ENCODE data around the gene FAM9A.
"Not testable (repeated sequence)": the region's sequence is repeated elsewhere in the genome, so short reads cannot be mapped to it uniquely, and the experiment has no call there.

FAM9A gene

DNA sequence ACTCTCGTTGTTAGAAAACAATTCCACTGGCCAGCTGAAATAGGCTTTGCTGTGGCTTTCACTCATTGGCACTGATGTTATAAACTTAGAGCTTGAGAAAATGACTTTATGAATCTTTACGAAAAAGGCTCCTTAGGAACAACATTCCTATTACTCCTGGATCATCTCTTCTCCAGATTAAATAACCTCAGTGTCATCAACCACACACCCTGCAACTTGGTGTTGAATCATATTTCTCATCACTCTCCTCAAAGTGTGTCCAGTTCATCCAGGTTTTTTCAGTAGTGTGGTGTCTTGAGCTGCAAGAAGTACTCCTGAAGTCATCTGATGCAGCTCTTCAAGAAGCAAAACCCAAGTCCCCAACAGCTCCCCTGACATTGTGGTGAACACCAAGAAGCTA lies 41.2 kb downstream of the FAM9A start:
- Histone ChIP-seq H3K36me3 (ENCODE audit: insufficient read depth, low read length) (no peaks in the 10 kb centered on the region), H3K9ac (ENCODE audit: low read depth, low read length) (no peak overlapping the region), H3K79me2 (ENCODE audit: insufficient read depth, low read length) (no peaks in the 10 kb centered on the region), H3K9me3 (ENCODE audit: insufficient read depth, low read length, severe bottlenecking) (no peaks in the 10 kb centered on the region), H3K27me3 (ENCODE audit: insufficient read depth, low read length, poor library complexity) (no peaks in the 10 kb centered on the region), H4K20me1 (ENCODE audit: insufficient read depth, low read length) (no peaks in the 10 kb centered on the region), H3K27ac (ENCODE audit: low read length) (no peak overlapping the region), H3K4me3 (ENCODE audit: low read depth in 1 of 2, low read length in 2 of 2) (no peak overlapping the region), H3K4me2 (ENCODE audit: insufficient read depth, low read length) (no peak overlapping the region), H2AFZ (ENCODE audit: low read depth, low read length) (no peak overlapping the region), H3K4me1 (ENCODE audit: insufficient read depth, low read length) (no peaks in the 10 kb centered on the region)
- DNase-seq (no peak), ATAC-seq (ENCODE audit: insufficient read depth, low read depth) (no peak)
- no peak for TF ChIP-seq EZH2 (IDR thresholded peaks at IDR 0.05; ENCODE audit: borderline replicate concordance, low read depth, low read length, severe bottlenecking)
- no peak for TF ChIP-seq CTCF (IDR thresholded peaks at IDR 0.05; ENCODE audit: borderline replicate concordance, extremely low read depth, low read length, poor library complexity, severe bottlenecking)

DNA sequence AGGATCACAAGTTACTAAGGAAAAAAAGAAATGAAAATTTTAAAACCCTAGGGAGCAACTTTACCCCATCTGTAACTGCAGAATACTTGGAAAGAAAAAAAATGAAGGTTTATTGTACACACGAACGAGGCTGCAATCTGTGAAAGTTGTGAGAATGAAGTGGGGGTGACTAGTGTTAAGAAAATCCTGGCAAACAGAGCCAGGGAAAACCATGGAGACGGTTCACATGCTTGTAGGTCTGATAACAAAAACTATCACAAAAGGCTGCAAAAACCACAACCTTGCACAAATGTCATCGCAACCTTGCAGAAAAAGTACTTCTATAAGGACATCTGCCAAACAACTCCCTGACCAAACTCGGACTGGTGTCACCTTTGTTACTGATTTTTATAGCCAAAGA lies 42.5 kb downstream of the FAM9A start:
- H3K36me3 ChIP-seq (ENCODE audit: insufficient read depth, low read length); H3K4me1 ChIP-seq (ENCODE audit: insufficient read depth, low read length); H3K27ac ChIP-seq (ENCODE audit: low read length); H3K27me3 ChIP-seq (ENCODE audit: insufficient read depth, low read length, poor library complexity); H3K9me3 ChIP-seq (ENCODE audit: insufficient read depth, low read length, severe bottlenecking); ATAC-seq (ENCODE audit: insufficient read depth, low read depth); H3K4me2 ChIP-seq (ENCODE audit: insufficient read depth, low read length); H3K4me3 ChIP-seq (ENCODE audit: low read depth in 1 of 2, low read length in 2 of 2); DNase-seq; H3K79me2 ChIP-seq (ENCODE audit: insufficient read depth, low read length); H4K20me1 ChIP-seq (ENCODE audit: insufficient read depth, low read length); H2AFZ ChIP-seq (ENCODE audit: low read depth, low read length); H3K9ac ChIP-seq (ENCODE audit: low read depth, low read length): not testable (repeated sequence)

- H3K27ac ChIP-seq (ENCODE audit: low read length); H3K27me3 ChIP-seq (ENCODE audit: insufficient read depth, low read length, poor library complexity); H3K4me1 ChIP-seq (ENCODE audit: insufficient read depth, low read length); ATAC-seq (ENCODE audit: insufficient read depth, low read depth); H2AFZ ChIP-seq (ENCODE audit: low read depth, low read length); H3K9me3 ChIP-seq (ENCODE audit: insufficient read depth, low read length, severe bottlenecking); H3K36me3 ChIP-seq (ENCODE audit: insufficient read depth, low read length); H3K4me2 ChIP-seq (ENCODE audit: insufficient read depth, low read length); H3K9ac ChIP-seq (ENCODE audit: low read depth, low read length); H3K4me3 ChIP-seq (ENCODE audit: low read depth in 1 of 2, low read length in 2 of 2); H3K79me2 ChIP-seq (ENCODE audit: insufficient read depth, low read length); DNase-seq; H4K20me1 ChIP-seq (ENCODE audit: insufficient read depth, low read length): not testable (repeated sequence)
These were observed 43.4 kb downstream of the FAM9A start for GRCh38 chrX:8757609-8758389.

DNA sequence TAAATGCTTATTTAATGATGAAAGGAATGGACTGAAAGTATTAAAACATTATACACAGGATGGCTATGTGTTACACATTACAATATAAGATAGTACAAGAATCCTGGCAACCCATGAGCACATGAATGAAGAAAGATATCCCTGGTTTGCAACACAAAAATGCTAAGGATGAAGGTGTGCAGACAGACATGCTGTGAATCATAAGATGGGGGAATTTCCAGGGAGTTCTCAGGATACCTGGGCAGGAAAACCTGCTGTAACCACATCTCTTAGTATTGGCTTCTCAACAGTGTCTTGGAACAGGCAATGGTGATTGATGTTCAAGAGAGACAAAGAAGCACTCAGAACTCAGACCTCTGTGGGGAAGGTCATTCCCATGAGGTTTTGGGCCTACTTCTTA lies 45.4 kb downstream of the FAM9A start:
- H2AFZ ChIP-seq (ENCODE audit: low read depth, low read length) = no peak overlapping the region
- ATAC-seq (ENCODE audit: insufficient read depth, low read depth) = no peak
- no peaks in the 10 kb centered on the region for H3K4me1 ChIP-seq (ENCODE audit: insufficient read depth, low read length)

More for the DNA sequence above, 45.4 kb downstream of the FAM9A start:
- H3K9me3 ChIP-seq (ENCODE audit: insufficient read depth, low read length, severe bottlenecking) = no peaks in the 10 kb centered on the region
- H3K27me3 ChIP-seq (ENCODE audit: insufficient read depth, low read length, poor library complexity) = peaks cover 3% of the 10 kb centered on the region
- H3K27ac ChIP-seq (ENCODE audit: low read length) = no peak overlapping the region
- no peak for DNase-seq
- H3K4me2 ChIP-seq (ENCODE audit: insufficient read depth, low read length) = no peak overlapping the region
- no peaks in the 10 kb centered on the region for H3K36me3 ChIP-seq (ENCODE audit: insufficient read depth, low read length)
- no peak overlapping the region for H3K4me3 ChIP-seq (ENCODE audit: low read depth in 1 of 2, low read length in 2 of 2)
- H3K79me2 ChIP-seq (ENCODE audit: insufficient read depth, low read length) = no peaks in the 10 kb centered on the region
- no peak for TF ChIP-seq EZH2 (IDR thresholded peaks at IDR 0.05; ENCODE audit: borderline replicate concordance, low read depth, low read length, severe bottlenecking)
- TF ChIP-seq CTCF (IDR thresholded peaks at IDR 0.05; ENCODE audit: borderline replicate concordance, extremely low read depth, low read length, poor library complexity, severe bottlenecking) = no peak
- no peak overlapping the region for H3K9ac ChIP-seq (ENCODE audit: low read depth, low read length)
- H4K20me1 ChIP-seq (ENCODE audit: insufficient read depth, low read length) = no peaks in the 10 kb centered on the region

All from DND-41 (cell line).